Endothelial cell of umbilical vein (primary cell): ENCODE measurements around the gene TEN1.

Experiments used
- JUN ChIP-seq: IDR thresholded peaks from 2 replicates; pipeline ENCODE4 v1.6.1; 2011; ENCODE audit warnings: borderline replicate concordance, low read depth; ENCODE audit not compliant: insufficient read length, insufficient read depth
- POLR2A ChIP-seq: IDR thresholded peaks from 2 replicates; pipeline ENCODE4 v1.6.1; 2012; ENCODE audit warnings: low read depth, mild to moderate bottlenecking, control low read depth, low read length
- TF ChIP-seq, protein P1 (sequence below), 2 donors: IDR thresholded peaks; 1 replicate in 1 of 2; 2 replicates in 1 of 2; pipeline ENCODE4 v1.5.1; 2011; ENCODE audit warnings: low read length in 2 of 2, mild to moderate bottlenecking in 2 of 2, moderate library complexity in 2 of 2, control low read depth in 1 of 2, inconsistent platforms in 1 of 2, low read depth in 1 of 2; ENCODE audit not compliant: insufficient read depth in 1 of 2; ENCODE audit errors: extremely low read depth in 1 of 2

DNA sequence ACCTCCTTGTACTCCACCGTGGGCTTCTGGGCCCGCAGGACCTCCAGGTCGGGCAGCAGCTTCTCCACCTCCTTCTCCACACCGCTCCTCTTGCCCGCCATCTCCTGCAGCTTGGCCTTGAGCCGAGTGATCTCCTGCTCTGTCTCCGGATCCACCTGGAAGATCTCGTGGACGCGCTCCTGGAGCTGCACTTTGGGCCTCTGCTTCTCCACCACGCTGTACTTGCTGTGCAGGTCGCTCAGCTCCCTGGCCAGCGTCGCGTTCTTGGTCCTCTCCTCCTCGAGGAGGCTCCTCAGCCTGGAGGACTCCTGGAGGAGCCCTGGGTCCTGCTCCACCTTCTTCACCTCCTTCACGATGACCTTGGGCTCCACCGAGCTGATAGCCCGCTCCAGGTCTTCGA lies 30.4 kb downstream of the TEN1 start:
- TF ChIP-seq POLR2A (no peak), JUN (no peak)
- TF ChIP-seq, protein P1, sequence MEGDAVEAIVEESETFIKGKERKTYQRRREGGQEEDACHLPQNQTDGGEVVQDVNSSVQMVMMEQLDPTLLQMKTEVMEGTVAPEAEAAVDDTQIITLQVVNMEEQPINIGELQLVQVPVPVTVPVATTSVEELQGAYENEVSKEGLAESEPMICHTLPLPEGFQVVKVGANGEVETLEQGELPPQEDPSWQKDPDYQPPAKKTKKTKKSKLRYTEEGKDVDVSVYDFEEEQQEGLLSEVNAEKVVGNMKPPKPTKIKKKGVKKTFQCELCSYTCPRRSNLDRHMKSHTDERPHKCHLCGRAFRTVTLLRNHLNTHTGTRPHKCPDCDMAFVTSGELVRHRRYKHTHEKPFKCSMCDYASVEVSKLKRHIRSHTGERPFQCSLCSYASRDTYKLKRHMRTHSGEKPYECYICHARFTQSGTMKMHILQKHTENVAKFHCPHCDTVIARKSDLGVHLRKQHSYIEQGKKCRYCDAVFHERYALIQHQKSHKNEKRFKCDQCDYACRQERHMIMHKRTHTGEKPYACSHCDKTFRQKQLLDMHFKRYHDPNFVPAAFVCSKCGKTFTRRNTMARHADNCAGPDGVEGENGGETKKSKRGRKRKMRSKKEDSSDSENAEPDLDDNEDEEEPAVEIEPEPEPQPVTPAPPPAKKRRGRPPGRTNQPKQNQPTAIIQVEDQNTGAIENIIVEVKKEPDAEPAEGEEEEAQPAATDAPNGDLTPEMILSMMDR (IDR thresholded peaks at IDR 0.05; ENCODE audit: extremely low read depth in 1 of 2, insufficient read depth in 1 of 2, low read depth in 1 of 2, low read length in 2 of 2), result no peak
